SU-DHL-6 (cell line): ENCODE measurements around the gene DSC2.

Experiments used
- H2AFZ ChIP-seq: fragments of 200-600 bp; sonication (generic); 2 replicates; pipeline ENCODE4 v1.6.1; 2014; ENCODE audit warnings: low read depth, mild to moderate bottlenecking, moderate library complexity, mixed read lengths, antibody characterized with exemption, low read length; ENCODE audit not compliant: severe bottlenecking
- H3F3A ChIP-seq: fragments of 200-600 bp; shearing (Covaris generic); 2 replicates; pipeline ENCODE4 v1.6.0; 2016; ENCODE audit warnings: antibody characterized with exemption, mild to moderate bottlenecking; ENCODE audit not compliant: insufficient read depth
- H3K27ac ChIP-seq: fragments of 200-600 bp; sonication (generic); 2 replicates; pipeline ENCODE4 v1.5.1; 2016; ENCODE audit warnings: low read depth, mild to moderate bottlenecking, low read length, moderate library complexity, mixed read lengths
- H3K27me3 ChIP-seq: fragments of 200-600 bp; sonication (generic), shearing (Covaris generic); 2 replicates; pipeline ENCODE4 v1.6.0; 2014; ENCODE audit warnings: mild to moderate bottlenecking, low read length
- H3K36me3 ChIP-seq: fragments of 200-600 bp; sonication (generic); 2 replicates; pipeline ENCODE4 v1.6.1; 2014; ENCODE audit warnings: mild to moderate bottlenecking, low read length, mixed read lengths
- H3K4me2 ChIP-seq: fragments of 300-600, 200-600 bp; shearing (Covaris generic), sonication (generic); 2 replicates; pipeline ENCODE4 v1.6.0; 2014; ENCODE audit warnings: low read length, low read depth, mild to moderate bottlenecking; ENCODE audit not compliant: poor library complexity, severe bottlenecking
- H3K4me3 ChIP-seq: fragments of 200-600 bp; sonication (generic); 2 replicates; pipeline ENCODE4 v1.5.1; 2014; ENCODE audit warnings: antibody characterized with exemption, low read length, mild to moderate bottlenecking, mixed read lengths; ENCODE audit not compliant: insufficient read depth, poor library complexity, severe bottlenecking
- H3K79me2 ChIP-seq: fragments of 200-600 bp; sonication (generic); 2 replicates; pipeline ENCODE4 v1.6.1; 2014; ENCODE audit warnings: mild to moderate bottlenecking, low read length, moderate library complexity; ENCODE audit not compliant: insufficient read depth
- H3K9ac ChIP-seq: fragments of 200-600 bp; sonication (generic); 2 replicates; pipeline ENCODE4 v1.7.0; 2014; ENCODE audit warnings: mild to moderate bottlenecking, low read length
- H3K9me2 ChIP-seq: fragments of 200-600 bp; sonication (generic); replicated peaks from 2 replicates; pipeline ENCODE4 v1.6.1; 2014; ENCODE audit warnings: low read length; ENCODE audit not compliant: insufficient read depth
- H3K9me3 ChIP-seq: fragments of 200-600 bp; sonication (generic); 2 replicates; pipeline ENCODE4 v1.6.1; 2014; ENCODE audit warnings: low read length, mixed read lengths; ENCODE audit not compliant: insufficient read depth
- H4K20me1 ChIP-seq: fragments of 200-600 bp; sonication (generic); 2 replicates; pipeline ENCODE4 v1.6.1; 2014; ENCODE audit warnings: low read depth, mild to moderate bottlenecking, antibody characterized with exemption, low read length, moderate library complexity, mixed read lengths
- CTCF ChIP-seq: fragments of 200-600 bp; sonication (generic); IDR thresholded peaks from one replicate; pipeline ENCODE4 v1.5.1; 2017; ENCODE audit warnings: antibody characterized with exemption, mild to moderate bottlenecking, low read length, moderate library complexity; ENCODE audit not compliant: insufficient read depth, poor library complexity, severe bottlenecking
- EZH2phosphoT487 ChIP-seq: fragments of 200-600 bp; sonication (generic), shearing (Covaris generic); conservative IDR thresholded peaks from 2 replicates; pipeline ENCODE4 v1.6.1; 2018; ENCODE audit warnings: mild to moderate bottlenecking, antibody characterized with exemption, low read length, moderate library complexity, mixed read lengths

Gene DSC2

GRCh38 chr18:31058897-31059296, 43.3 kb downstream of the DSC2 start:
- TF ChIP-seq CTCF: no peak
- no peak for TF ChIP-seq EZH2phosphoT487
- H3K36me3 ChIP-seq: no peaks in the 10 kb centered on the region
- H4K20me1 ChIP-seq: no peaks in the 10 kb centered on the region
- no peaks in the 10 kb centered on the region for H3F3A ChIP-seq
- no peak overlapping the region for H3K4me2 ChIP-seq
- H3K4me3 ChIP-seq: no peak overlapping the region
- no peak overlapping the region for H3K9ac ChIP-seq
- H3K27me3 ChIP-seq: no peaks in the 10 kb centered on the region
- no peak overlapping the region for H3K27ac ChIP-seq
- H2AFZ ChIP-seq: no peak overlapping the region
- no peaks in the 10 kb centered on the region for H3K9me3 ChIP-seq
- H3K9me2 ChIP-seq: no peaks in the 10 kb centered on the region
- H3K79me2 ChIP-seq: no peaks in the 10 kb centered on the region

- no peaks in the 10 kb centered on the region for H3K9me2 ChIP-seq
- no peaks in the 10 kb centered on the region for H3K27me3 ChIP-seq
- H3K79me2 ChIP-seq: no peaks in the 10 kb centered on the region
- H3K4me3 ChIP-seq: no peak overlapping the region
- no peaks in the 10 kb centered on the region for H3K9me3 ChIP-seq
- no peaks in the 10 kb centered on the region for H3K36me3 ChIP-seq
- TF ChIP-seq EZH2phosphoT487 (no peak), CTCF (no peak)
- H4K20me1 ChIP-seq: no peaks in the 10 kb centered on the region
- H3F3A ChIP-seq: no peaks in the 10 kb centered on the region
- no peak overlapping the region for H3K27ac ChIP-seq
- H3K4me2 ChIP-seq: no peak overlapping the region
- no peak overlapping the region for H2AFZ ChIP-seq
- H3K9ac ChIP-seq: no peak overlapping the region
Measured at GRCh38 chr18:31057917-31058316, 44.3 kb downstream of the DSC2 start.

GRCh38 chr18:31057051-31057450, 45.2 kb downstream of the DSC2 start:
- H3K4me2 ChIP-seq: no peak overlapping the region
- no peaks in the 10 kb centered on the region for H3K9me2 ChIP-seq
- no peaks in the 10 kb centered on the region for H3K79me2 ChIP-seq
- H3K27ac ChIP-seq: no peak overlapping the region
- H4K20me1 ChIP-seq: no peaks in the 10 kb centered on the region
- H3K4me3 ChIP-seq: no peak overlapping the region
- H3K27me3 ChIP-seq: no peaks in the 10 kb centered on the region
- no peak overlapping the region for H3K9ac ChIP-seq
- H3K36me3 ChIP-seq: no peaks in the 10 kb centered on the region
- no peaks in the 10 kb centered on the region for H3K9me3 ChIP-seq
- no peaks in the 10 kb centered on the region for H3F3A ChIP-seq
- no peak for TF ChIP-seq EZH2phosphoT487
- no peak for TF ChIP-seq CTCF
- no peak overlapping the region for H2AFZ ChIP-seq

GRCh38 chr18:31056296-31056695, 45.9 kb downstream of the DSC2 start:
- H4K20me1 ChIP-seq: no peaks in the 10 kb centered on the region
- H3K4me2 ChIP-seq: no peak overlapping the region
- H3K27ac ChIP-seq: no peak overlapping the region
- H3K9ac ChIP-seq: no peak overlapping the region
- TF ChIP-seq EZH2phosphoT487: no peak
- TF ChIP-seq CTCF: no peak
- H2AFZ ChIP-seq: no peak overlapping the region
- H3K79me2 ChIP-seq: no peaks in the 10 kb centered on the region
- no peaks in the 10 kb centered on the region for H3K36me3 ChIP-seq
- H3K9me2 ChIP-seq: no peaks in the 10 kb centered on the region
- H3K4me3 ChIP-seq: no peak overlapping the region
- no peaks in the 10 kb centered on the region for H3K27me3 ChIP-seq
- no peaks in the 10 kb centered on the region for H3K9me3 ChIP-seq
- no peaks in the 10 kb centered on the region for H3F3A ChIP-seq
